GM19463 (cell line): ENCODE measurements around the gene GABARAPL1.
A peak's percentile ranks its signal among the peaks of the same experiment; 100 is the strongest.

ENCODE experiments used
- ATAC-seq: cut with Tn5 transposase; IDR thresholded peaks from one replicate; pipeline ENCODE4 v1.9.1; 2021; ENCODE audit warnings: mild to moderate bottlenecking, moderate library complexity; ENCODE audit not compliant: unreplicated experiment

GABARAPL1 gene

DNA sequence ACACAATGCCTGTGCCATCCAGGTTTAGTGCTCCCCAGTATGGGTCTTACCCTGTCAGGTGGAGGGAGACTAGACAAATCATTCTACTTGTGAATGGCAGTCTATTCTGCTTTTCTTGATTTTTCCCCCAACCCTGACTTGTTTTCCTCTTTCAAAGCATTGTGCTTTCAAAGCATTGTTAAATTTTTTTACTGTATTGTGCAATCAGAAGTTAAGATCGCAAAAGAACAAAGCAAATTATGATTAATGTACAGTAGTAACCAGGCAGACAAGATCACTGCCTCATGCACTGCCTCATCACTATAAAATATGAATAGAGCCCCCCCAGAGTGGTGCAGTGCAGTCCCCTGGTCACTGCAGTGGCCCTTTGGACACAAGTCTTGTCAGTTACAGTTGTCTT lies 14.1 kb downstream of the GABARAPL1 start:
- ATAC-seq, result no peak

DNA sequence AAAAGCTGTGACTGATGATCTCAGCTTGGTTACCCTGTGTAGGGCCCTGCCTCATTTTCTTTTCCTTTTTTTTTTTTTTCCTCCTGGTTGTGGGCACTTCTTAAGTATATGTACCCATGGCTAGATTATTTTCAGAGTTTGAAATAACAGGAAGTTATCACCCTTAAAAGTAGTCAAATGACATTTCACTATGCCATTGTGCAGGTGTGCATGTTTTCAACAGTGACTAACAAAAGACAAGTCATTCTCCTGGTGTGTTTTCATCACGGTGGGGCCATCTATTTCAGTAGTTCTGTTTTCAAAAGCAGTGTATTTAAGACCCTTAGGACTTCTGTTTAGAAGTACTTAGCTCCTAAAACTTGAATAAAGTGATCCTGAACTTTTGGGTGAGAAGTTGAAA lies 15.0 kb downstream of the GABARAPL1 start:
- no peak for ATAC-seq

DNA sequence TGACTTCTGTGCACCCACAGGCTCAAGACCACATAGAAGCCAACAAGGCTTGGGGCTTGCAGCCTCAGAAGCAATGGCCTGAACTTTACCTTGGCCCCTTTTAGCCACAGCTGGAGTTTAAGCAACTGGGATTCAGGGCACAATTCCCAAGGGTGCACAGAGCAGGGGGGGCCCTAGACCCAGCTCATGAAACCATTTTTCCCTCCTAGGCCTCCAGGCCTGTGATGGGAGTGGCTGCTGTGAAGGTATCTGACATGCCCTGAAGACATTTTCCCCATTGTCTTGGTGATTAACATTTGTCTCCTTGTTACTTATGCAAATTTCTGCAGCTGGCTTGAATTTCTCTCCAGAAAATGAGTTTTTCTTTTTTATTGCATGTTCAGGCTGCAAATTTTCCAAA lies 21.9 kb downstream of the GABARAPL1 start:
- no peak for ATAC-seq

DNA sequence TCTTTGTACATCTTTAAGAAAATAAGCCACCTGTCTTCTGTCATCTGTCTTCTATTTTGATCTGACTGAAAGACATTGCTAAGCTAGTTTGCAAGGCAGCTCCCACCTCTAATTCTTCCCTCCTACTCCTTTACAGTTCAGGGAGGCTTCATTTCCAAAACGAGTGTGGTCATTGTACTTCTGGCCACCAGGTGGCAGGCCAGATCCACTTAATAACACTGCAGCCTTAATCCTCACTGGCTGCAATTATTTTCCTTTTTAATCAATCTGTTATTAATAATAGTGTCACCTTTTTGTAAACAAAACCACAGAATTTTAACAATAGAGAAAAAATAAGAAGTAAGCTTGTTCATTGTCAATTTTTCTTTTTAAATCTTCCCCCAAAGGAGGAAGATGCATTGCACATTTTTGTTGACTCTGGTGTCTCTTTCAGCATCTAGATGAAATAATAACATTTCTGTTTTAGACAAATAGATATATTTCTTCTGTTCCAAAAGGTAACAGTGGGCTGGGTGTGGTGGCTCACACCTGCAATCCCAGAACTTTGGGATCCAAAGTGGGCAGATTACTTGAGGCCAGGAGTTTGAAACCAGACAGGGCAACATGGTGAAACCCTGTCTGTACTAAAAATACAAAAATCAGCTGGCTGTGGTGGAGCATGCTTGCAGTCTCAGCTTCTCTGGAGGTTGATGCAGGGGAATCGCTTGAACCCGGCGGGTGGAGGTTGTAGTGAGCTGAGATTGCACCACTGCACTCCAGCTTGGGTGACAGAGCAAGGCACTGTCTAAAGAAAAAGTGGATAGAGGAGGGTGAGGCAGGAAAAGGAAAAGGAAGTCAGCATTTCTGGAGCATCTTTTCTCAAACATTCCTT lies 23.3 kb downstream of the GABARAPL1 start:
- ATAC-seq, result no peak

DNA sequence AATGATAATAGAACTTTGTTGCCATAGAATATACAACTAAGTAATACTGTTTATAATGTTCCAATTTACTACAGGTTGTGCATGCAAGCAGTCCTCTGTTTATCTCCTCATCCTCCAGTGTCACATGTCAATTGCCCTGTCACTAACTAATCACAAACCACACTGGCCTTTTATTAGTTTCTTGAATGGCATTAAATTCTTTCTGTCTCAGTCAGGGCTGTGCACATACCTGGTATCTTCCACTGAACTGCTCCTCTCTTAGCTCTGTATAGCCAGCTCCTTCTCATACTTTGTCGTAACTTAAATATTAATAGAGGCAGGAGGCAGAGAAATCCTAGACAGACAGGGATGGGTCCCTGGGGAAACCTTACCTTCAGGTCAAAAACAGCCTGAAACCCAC lies 24.0 kb downstream of the GABARAPL1 start:
- ATAC-seq, result no peak

DNA sequence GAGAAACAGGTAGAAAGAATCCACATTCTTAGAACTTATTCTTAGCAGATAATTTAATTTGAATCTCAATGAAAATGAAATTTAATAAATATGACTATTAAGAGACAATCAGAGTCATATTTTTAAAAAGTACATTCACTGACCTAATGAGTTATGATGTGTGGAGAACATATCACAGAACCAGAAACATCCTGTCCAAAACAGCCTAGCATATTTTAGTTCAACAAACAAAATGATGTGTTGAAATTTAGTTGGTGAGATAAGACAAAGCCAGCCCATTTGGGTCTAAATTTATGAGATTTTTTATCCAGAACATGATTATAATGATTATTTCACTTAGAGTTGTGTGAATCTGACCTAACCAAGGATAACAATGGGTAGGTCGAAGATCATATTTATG lies 25.8 kb downstream of the GABARAPL1 start:
- no peak for ATAC-seq

DNA sequence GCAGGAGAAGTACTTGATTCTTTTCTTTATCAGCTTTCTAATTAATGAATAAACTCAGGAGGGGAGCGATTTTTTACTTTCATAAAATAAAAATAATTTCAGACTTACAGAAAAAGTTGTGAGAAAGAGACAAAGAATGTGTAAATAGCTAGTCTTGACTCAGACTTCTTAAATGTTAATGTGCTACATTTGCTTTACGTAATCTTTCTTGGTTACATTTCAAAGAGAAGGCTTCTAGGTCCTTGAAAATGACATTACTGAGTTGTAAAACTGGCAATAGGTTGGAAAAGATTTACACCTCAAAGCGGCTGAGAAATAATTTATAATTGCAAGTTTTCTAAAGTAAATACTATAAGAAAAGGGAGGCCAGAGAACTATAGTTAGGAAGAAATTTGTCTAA lies 28.6 kb downstream of the GABARAPL1 start:
- ATAC-seq, result no peak

DNA sequence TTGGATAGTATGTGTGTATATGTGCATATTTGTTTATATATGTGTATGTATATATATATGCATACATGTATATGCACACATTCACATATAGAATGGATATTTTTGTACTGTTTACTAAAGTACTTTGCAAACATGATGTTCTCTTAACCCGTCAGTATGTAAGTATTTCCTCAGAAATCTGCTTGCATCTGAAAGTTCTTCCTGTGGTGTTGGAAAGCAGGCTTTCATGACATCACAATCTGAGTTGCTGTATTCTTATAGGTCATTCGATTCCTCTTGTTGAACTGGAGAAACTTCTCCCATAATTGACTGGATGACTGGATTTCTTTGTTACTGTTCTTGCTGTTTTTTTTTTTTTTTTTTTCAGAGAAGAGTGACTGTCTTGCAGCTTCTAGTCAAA lies 29.1 kb downstream of the GABARAPL1 start:
- ATAC-seq, result no peak

DNA sequence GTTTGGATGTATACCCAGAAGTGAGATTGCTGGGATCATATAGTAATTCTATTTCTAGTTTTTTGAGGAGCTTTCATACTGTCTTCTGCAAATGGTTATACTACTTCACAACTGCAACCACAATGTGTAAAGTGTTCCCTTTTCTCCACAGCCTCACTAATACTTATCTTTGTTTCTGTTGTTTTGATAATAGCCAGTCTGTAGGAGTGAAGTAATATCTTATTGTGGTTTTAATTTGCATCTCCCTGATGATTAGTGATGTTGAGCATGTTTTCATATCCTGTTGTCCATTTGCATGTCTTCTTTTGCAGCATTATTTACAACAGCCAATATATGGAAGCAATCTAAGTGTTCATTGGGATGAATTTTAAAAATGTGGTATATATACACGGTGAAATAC lies 29.9 kb downstream of the GABARAPL1 start:
- ATAC-seq, result no peak

DNA sequence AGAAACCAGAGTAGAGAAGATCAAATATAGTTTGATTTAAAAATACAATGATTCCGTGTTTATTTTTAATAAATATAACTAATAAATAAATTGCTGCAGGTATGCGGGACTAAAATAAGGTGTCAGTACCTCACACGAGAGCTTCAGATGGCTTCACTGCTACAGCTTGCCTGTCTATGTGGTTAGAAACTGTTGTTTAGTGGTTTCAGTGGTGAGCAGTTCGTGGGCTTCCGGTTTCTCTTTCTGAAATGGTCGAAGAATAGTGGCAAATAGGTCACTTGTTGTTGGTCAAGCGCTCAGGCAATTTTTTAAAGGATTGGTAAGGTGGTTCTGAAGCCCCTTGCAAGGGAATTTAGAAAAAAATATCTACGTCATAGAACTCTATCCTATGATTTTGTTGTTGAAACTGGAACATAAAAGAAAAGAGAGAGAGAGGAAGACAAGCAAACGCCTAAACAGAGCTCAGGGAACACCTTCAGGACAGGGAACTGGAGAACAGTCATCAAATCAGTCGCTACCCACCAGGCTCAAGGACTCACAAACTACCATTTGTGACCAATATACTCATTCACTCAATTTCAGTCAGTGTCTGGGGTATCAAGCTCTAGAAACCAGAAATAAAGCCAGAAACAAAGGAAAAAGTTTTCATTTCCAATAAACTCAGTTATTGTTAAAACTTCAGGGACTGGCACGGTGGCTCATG lies 31.3 kb downstream of the GABARAPL1 start:
- ATAC-seq, result peak; percentile 93

DNA sequence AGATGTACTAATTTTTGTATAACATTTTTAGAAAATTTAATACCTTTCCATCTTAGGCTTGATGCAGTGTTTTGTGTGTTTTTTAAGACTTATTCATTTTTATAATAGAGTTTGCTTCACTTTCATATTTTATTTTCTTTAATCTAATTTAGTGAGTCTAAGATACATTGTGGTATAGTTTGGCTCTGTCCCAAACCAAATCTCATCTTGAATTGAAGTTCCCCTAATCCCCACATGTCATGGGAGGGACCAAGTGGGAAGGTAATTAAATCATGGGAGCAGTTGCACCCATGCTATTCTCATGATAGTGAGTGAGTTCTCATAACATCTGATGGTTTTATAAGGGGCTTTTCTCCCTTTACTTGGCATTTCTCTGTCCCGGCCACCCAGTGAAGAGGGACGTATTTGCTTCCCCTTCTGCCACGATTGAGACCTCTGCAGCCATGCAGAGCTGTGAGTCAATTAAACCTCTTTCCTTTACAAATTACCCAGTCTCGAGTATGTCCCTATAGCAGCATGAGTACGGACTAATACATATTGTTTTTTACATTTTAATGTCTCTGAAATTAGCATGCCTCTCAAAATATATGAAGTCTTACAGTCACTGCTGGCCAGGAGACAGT lies 34.9 kb downstream of the GABARAPL1 start:
- no peak for ATAC-seq

DNA sequence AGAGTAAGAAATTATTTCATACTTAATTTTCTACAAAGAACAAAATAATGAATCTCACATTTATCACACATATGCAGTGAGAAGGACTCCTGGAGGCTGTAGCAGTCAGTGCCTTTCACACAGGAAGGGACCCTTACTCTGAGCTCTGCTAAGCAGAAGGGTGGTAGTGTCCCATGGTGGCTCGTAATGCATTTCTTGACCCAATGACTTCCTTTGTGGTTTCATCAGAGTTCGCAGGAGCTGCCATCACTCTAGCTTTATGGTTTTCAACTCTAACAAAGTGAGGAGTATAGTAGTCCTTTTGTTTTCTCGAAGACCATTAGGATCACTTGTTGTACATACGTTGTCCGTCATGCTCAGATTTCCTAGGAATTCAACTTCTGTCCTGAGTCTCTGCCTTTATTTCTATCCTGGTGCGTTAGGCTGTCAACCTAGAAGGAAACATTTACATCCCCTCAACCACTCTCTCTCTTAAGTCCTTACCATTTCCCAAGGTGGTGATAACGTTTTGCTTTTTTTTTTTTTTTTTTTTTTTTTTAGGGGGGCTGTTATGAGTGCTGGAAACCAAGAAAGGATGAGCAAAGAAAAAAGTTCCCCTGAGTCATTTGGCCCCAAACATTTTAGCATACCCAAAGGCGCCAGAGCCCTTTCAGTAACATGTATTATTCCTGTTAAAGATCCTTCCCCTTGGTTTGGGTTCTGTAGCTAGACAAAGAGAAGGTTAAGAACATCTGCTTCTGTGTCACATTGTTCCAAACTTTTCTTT lies 37.2 kb downstream of the GABARAPL1 start:
- no peak for ATAC-seq

DNA sequence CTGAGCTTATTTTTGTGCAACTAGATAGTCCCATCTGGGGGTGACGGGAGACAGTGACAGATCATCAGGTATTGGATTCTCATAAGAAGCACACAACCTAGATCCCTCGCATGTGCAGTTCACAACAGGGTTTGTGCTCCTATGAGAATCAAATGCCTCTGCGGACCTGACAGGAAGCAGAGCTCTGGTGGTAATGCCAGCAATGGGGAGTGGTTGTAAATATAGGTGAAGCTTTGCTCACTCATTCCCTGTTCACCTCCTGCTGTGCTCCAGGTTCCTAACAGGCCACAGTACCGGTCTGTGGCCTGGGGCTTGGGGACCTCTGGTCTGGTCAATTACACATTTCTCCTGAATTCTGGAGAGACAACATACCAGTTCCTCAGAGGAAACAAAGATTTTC lies 39.0 kb downstream of the GABARAPL1 start:
- ATAC-seq, result no peak

DNA sequence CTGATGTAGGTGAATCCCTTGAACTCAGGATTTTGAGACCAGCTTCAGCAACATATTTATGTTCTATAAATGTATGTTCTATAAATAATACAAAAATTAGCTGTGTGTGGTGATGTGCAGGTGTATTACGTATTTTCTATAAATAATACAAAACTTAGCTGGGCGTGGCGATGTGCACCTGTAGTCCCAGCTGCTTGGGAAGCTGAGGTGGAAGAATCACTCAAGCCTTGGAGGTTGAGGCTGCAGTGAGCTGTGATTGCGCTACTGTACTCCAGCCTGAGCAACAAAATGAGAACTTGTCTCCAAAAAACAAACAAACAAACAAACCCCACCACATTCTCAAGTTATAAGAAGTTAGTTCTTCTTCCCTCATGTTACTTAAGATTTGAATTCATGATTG lies 39.5 kb downstream of the GABARAPL1 start:
- no peak for ATAC-seq

DNA sequence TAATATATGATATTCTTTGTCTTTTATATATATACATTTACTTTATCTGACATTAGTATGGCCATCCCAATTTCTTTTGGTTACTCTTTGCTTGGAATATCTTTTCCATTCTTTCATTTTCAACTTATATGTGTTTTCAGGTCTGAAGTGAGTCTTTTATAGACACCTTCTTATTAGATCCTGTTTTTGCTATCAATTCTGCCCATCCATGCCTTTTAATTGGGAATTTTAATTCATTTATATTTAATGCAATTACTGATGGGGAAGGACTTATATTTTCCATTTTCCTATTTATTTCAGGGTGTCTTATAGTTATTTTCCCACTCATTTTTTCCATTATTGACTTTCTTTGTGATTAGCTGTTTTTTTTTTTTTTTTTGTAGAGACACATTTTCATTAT lies 43.4 kb downstream of the GABARAPL1 start:
- no peak for ATAC-seq

DNA sequence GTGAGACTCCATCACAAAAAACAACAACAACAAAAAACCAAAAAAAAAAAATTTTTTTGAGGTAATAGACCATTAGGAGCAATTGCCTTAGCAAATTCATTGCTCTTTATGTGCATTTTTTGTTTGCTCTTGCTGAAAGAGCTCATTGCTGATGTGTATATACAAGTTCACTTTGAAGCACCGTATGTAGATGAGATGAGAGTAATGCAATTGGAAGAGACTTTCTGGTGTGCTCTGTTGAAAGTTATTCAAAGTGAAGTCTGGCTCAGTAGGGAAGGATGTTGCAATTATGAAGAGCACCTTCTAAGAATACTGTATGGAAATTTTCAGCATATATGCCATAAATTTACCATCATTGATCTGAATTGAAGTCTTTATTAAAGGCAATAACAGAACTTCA lies 48.2 kb downstream of the GABARAPL1 start:
- ATAC-seq, result no peak

DNA sequence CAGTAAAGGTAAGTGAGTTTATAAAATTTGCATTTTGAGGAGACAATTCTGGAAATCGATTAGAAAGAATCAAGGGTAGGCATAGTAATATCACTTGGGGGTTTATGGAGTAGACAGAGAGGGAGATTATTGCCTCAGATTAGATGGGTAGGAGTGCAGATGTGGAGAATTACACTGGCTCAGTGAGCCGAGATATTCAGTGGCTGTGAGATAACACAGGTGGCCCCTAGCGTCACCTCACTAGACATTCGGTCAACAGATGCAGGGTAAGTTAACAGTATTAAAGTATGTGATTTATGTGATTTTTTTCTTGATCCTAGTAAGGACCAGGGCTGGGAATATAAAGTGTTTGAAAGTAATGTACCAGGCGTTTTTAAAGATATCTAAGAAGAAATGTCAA lies 55.4 kb downstream of the GABARAPL1 start:
- ATAC-seq, result no peak

DNA sequence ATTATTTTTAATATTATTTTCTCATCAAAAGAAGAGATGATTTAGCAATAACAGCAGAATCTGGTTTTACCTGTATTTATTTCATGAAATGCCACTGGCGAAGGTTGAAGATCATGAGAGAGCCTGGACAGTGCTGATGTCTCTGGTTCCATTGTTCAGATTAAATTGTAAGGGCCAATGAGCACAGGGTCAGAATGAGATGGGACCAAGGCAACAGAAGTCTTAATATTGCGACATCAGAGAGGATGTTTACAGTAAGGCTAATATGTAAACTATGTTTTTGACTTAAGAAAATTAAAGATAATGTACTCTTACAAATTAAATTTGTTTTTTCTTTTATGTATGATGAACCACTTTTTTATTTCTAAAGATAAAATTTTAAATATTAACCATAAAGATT lies 59.8 kb downstream of the GABARAPL1 start:
- ATAC-seq, result no peak
